HG03342 (cell line): ENCODE data around the gene UBAP2.
"Not testable (repeated sequence)": the region's sequence is repeated elsewhere in the genome, so short reads cannot be mapped to it uniquely, and the experiment has no call there.

Experiments
- ATAC-seq: cut with Tn5 transposase; IDR thresholded peaks from one replicate; pipeline ENCODE4 v1.9.1; 2021; ENCODE audit warnings: mild to moderate bottlenecking, moderate library complexity; ENCODE audit not compliant: unreplicated experiment

Gene UBAP2

DNA sequence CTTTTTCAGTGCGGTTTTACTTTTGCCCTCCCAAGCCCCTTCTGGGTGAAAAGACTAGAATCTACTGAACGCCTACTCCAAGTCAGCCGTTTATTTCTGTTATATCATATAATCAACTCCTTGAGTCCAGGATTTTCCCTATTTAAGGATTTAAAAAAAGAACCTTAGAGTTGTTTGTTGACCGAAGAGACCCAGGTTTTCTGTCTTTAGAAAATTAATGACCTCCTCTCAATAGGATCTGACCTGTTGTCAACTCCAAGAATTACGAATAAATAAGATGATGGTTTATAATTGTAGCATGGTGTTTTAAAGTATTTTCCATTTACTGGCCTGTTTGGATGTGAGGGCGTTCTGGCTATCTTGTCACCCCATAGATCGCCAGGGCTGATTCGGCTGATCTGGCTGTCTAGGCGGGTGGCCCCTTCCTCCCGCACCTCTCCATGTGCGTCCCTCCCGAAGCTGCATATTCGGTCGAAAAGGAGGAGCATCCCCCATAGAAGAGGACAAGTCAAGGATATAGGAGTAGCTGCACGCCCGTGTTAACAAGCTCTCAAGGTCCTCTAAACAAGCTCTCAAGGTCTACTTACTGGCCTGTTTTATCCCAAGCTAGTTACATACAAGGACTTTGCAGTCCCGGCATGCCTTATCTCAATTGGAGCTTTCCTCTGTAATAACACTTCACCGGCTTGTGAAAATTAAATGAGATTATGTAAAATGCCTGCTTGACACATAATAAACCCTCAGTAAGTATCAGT lies 1.1 kb upstream of the UBAP2 start:
- ATAC-seq = no peak

GRCh38 chr9:34047864-34048726 lies 592 bp downstream of the UBAP2 start:
- peak; percentile 25 for ATAC-seq

DNA sequence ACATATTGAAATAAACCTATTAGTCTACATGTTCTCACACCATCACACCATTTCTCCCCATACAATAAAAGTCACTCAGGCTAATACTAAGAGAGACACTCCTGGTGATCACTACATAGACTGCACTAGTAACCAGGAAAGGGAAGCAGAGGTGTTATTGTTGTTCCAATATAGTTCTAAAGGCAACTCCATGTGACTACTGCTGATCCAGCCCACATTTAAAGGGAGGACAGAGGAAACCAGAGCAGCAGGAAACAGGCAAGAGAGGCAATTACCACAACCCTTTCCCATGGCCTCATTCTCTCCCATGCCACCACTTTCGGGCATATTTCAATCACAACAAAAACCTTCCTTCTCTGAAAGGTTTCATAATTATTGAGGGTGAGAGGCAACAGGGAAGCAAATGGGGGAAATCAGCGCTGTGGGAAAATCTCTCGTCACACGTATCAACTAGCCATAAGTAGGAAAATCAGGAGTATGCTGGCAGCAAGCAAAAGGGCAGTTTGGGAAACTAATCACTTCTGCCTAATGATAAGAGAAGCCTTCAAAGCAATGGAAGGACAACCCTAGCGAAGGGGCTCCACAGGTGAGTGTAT lies 1.8 kb downstream of the UBAP2 start:
- no peak for ATAC-seq

DNA sequence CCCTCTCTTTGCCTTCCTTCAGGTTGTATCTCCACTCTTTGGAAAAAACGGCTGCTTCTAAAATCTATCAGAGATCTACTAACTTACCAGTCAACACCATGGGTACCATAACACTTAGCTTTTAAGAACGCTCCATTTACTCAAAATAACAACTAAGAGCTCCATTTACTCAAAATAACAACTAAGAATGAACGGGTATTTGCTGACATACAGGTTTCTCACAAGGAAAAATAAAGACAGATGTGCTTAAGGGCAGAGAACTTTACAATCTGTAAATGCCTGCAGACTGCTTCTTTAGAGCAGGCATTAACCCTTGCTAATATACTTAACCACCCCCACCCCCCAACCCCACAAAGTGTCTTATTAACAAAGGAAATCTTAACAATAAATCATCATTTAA lies 2.8 kb downstream of the UBAP2 start:
- ATAC-seq = no peak

- ATAC-seq = not testable (repeated sequence)
These were observed 6.6 kb downstream of the UBAP2 start for GRCh38 chr9:34042074-34042473.

DNA sequence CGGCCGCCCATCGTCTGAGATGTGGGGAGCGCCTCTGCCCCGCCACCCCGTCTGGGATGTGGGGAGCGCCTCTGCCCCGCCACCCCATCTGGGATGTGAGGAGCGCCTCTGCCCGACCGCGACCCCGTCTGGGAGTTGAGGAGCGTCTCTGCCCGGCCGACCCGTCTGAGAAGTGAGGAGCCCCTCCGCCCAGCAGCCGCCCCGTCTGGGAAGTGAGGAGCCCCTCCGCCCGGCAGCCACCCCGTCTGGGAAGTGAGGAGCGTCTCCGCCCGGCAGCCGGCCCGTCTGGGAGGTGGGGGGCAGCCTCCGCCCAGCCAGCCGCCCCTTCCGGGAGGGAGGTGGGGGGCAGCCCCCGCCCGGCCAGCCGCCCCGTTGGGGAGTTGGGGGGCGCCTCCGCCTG lies 9.8 kb downstream of the UBAP2 start:
- ATAC-seq = not testable (repeated sequence)

DNA sequence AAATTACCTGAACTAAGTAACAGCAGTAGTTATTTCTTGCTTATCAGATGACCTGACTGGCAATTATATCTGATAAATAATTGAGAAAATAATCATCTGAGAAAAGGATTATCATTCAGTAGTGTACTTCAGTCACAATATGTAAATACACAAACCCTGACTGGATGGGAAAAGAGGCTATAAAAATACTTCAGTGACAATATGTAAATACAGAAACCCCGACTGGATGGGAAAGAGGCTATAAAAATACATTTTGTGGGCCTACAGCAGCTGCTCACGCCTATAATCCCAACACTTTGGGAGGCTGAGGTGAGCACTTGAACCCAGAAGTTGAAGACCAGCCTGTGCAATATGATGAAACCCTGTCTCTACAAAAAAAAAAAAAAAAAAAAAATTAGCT lies 11.1 kb downstream of the UBAP2 start:
- ATAC-seq = no peak

DNA sequence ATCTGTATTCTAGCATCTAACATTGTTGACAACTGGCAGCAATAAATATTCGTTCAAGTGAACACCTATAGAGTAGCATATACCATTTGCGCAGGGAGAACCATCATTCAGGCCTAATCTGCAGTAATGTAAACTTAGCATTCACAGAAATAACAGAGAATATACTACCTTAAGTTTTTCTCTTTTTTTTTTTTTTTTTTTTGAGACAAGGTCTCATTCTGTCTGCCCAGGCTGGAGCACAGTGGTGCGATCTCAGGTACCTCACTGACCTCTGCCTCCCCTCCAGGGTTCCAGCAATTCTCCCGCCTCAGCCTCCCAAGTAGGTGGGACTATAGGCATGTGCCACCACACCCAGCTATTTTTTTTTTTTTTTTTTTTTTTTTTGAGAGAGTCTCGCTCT lies 12.1 kb downstream of the UBAP2 start:
- no peak for ATAC-seq

DNA sequence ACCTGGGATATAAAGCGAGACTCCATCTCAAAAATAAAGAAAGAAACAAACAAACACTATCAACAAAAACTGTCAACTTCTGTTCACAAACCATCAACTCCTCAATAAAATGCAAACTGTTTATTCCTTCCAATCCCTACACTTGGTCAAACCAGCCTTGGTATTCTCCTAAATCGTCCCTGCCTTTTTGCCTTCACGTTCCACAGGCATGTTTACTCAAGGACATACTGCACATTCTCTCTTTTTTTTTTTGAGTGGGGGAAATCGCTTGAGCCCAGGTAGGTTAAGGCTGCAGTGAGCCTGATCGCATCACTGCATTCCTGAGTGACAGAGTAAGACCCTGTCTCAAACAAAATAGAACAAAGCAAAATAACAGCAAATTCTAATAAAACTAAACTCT lies 13.0 kb downstream of the UBAP2 start:
- ATAC-seq = no peak

- ATAC-seq = no peak
These were observed 14.0 kb downstream of the UBAP2 start for GRCh38 chr9:34034698-34035065.

DNA sequence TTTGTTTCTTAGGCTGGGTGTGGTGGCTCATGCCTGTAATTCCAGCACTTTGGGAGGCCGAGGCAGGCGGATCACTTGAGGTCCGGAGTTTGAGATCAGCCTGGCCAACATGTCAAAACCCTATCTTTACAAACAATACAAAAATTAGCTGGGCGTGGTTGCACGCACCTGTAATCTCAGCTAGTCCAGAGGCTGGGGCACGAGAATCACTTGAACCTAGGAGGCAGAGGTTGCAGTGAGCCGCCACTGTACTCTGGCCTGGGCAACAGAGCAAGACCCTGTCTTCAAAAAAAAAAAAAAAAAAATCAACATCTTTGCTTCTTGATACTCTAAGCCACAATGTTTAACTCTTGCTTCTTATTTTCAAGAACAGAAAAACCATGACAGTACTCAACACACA lies 16.1 kb downstream of the UBAP2 start:
- ATAC-seq = no peak

GRCh38 chr9:34027845-34028574 lies 20.7 kb downstream of the UBAP2 start:
- no peak for ATAC-seq

DNA sequence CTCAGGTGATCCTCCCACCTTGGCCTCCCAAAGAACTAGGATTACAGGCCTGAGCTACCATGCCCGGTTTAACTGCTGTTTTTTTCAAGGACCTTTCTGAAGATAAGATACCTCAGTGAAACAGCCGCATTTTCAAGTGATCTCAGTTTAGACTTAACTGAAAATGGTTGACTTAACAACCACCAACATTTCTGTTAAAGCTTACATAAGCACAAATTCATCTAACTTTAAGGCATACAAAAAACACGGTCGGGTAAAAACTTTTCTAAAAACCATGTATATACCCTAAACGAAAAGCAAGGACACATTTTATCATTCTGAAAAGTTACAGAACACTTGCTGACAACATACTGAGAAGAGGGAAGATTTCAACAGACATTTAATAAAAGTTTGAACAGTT lies 22.9 kb downstream of the UBAP2 start:
- ATAC-seq = no peak

DNA sequence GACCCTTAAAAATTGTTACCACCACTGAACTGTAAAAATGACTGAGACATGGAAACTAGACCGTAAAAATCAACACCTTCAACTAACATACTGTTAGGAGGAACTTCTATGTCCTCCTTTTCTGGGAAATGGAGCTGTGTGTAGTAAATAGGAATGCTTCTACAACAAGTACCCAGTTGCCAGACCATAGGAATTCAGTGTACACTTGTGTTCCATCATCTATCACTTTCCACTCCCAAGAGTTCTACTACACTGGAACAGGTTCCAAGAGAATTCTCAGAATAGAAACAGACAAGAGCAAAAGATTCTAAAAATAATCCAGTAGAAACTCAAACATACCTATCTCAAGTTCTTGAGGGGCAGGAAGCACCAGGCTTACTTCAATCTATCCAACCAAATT lies 23.6 kb downstream of the UBAP2 start:
- ATAC-seq = no peak

- not testable (repeated sequence) for ATAC-seq
These were observed 24.2 kb downstream of the UBAP2 start for GRCh38 chr9:34024476-34024875.

DNA sequence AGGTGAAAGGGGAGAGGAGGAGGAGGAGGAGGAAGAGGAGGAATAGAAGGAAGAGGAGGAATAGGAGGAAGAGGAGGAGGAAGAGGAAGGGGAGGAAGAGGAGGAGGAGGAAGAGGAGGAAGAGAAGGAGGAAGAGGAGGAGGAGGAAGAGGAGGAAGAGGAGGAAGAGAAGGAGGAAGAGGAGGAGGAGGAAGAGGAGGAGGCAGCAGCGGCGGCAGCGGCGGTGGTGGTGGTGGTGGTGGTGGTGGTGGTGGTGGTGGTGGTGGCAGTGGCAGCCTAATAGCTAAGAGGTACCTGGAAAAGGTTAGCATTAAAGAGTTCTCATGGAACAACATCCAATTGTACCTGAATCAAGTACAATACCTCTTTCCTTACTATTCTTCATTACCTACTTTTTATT lies 32.5 kb downstream of the UBAP2 start:
- no peak for ATAC-seq

- ATAC-seq = no peak
These were observed 37.7 kb downstream of the UBAP2 start for GRCh38 chr9:34010979-34011378.

DNA sequence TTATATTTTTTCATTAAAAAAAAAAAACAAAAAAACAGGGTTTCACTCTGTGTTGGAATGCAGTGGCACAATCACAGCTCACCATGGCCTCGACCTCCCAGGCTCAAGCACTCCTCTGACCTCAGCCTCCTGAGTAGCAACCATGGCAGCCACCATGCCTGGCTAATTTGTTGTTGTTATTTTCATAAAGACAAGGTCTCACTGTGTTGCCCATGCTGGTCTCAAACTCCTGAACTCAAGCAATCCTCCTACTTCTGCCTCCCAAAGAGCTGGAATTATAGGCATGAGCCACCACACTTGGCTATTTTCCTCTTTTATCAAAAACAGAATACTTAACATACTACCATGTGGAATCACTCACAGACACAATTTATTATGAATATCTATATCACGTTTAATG lies 46.7 kb downstream of the UBAP2 start:
- ATAC-seq = no peak

GRCh38 chr9:34001298-34001697 lies 47.4 kb downstream of the UBAP2 start:
- no peak for ATAC-seq

- no peak for ATAC-seq
These were observed 53.2 kb downstream of the UBAP2 start for GRCh38 chr9:33995449-33995848.

DNA sequence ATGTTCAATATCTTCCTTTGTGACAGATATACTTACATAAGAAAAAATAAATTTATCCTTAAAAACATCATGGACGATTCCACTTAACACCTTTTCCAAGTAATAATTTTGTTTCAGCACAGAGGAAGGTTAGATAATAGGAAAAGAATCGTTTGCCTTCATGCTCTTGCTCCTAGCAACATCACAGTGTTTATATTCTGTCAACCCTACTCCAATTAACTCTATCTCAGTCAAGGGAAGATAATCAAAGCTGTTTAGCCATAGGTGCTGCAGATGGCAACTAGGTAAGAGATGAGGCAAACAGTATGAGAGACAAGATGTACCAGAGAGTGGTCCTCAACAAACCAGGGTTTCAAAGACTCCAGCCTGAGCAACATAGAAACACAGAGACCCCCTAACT lies 55.6 kb downstream of the UBAP2 start:
- ATAC-seq = no peak
